Brain pericyte (primary cell): ENCODE results near the gene HRH1.
A peak's percentile ranks its signal among the peaks of the same experiment; 100 is the strongest.

Source experiments
- DNase-seq: peaks from one replicate; pipeline ENCODE4 v3.0.0-alpha.2; 2012; ENCODE audit warnings: low read depth, low spot score

The HRH1 gene

GRCh38 chr3:11276901-11277300 is 122.6 kb downstream of the HRH1 start:
- no peak for DNase-seq

GRCh38 chr3:11282250-11283138 is 128.2 kb downstream of the HRH1 start:
- DNase-seq = peak; percentile 56

GRCh38 chr3:11283139-11283475 is 128.8 kb downstream of the HRH1 start:
- DNase-seq = no peak

- DNase-seq = no peak
These were observed 129.7 kb downstream of the HRH1 start for GRCh38 chr3:11284011-11284410.

- DNase-seq = no peak
These were observed 131.2 kb downstream of the HRH1 start for GRCh38 chr3:11285471-11285870.

- DNase-seq = no peak
These were observed 133.1 kb downstream of the HRH1 start for GRCh38 chr3:11287404-11287803.

GRCh38 chr3:11288021-11288491 is 133.8 kb downstream of the HRH1 start:
- DNase-seq = no peak

GRCh38 chr3:11288786-11289637 is 134.7 kb downstream of the HRH1 start:
- peak; percentile 51 for DNase-seq

- no peak for DNase-seq
These were observed 135.6 kb downstream of the HRH1 start for GRCh38 chr3:11289864-11290263.

- DNase-seq = no peak
These were observed 136.7 kb downstream of the HRH1 start for GRCh38 chr3:11290743-11291680.

GRCh38 chr3:11291808-11292207 is 137.5 kb downstream of the HRH1 start:
- DNase-seq = no peak

GRCh38 chr3:11297126-11297525 is 142.8 kb downstream of the HRH1 start:
- no peak for DNase-seq

- DNase-seq = no peak
These were observed 146.7 kb downstream of the HRH1 start for GRCh38 chr3:11300970-11301369.

GRCh38 chr3:11302444-11302843 is 148.2 kb downstream of the HRH1 start:
- DNase-seq = no peak

- no peak for DNase-seq
These were observed 149.9 kb downstream of the HRH1 start for GRCh38 chr3:11304175-11304574.

- no peak for DNase-seq
These were observed 151.2 kb downstream of the HRH1 start for GRCh38 chr3:11305509-11305908.

- no peak for DNase-seq
These were observed 152.7 kb downstream of the HRH1 start for GRCh38 chr3:11306817-11307589.

GRCh38 chr3:11307830-11308432 is 153.6 kb downstream of the HRH1 start:
- no peak for DNase-seq

- DNase-seq = no peak
These were observed 156.0 kb downstream of the HRH1 start for GRCh38 chr3:11310258-11310657.

- no peak for DNase-seq
These were observed 157.9 kb downstream of the HRH1 start for GRCh38 chr3:11312166-11312565.
